Measurements from ENCODE around the gene MED25.

MED25 gene

GRCh38 chr19:49843265-49843664, 25.2 kb downstream of the MED25 start:
- DNase-seq (ENCODE audit: low read depth, low spot score), result no peak

- no peak for DNase-seq (ENCODE audit: low read depth, low spot score)
Measured at GRCh38 chr19:49844138-49845095, 26.3 kb downstream of the MED25 start.

DNA sequence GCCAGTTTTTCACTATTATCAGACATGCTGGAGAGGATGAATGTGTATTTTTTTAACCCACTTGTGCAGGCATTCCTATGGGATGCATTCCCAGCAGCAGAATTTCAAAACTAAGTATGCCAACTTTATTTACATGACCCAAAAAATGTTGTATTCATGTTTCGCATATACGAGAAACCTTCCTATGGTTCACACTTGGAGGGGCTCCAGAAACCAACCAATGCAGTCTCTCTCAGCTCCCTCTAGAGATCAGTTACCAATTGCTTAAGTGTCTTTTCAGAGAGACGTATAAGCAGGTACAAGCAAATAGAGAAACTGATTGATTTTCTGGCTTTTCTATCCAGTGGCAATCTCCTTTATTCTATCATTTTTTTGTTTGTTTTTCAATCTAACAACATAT, 27.3 kb downstream of the MED25 start:
- DNase-seq (ENCODE audit: low read depth, low spot score), result no peak

DNA sequence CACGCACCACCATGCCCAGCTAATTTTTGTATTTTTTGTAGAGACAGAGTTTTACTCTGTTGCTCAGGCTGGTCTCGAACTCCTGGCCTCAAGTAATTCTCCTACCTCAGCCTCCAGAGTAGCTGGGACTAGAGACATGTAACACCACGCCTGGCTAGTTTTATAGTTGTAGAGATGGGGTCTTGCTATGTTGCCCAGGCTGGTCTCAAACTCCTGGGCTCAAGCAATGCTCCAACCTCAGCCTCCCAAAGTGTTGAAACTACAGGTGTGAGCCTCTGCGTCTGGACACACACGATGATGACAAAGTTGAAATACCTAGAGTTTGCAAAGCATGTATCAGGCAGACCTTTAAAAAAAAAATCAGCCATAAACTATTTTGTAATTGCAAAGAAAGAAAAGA, 28.3 kb downstream of the MED25 start:
- DNase-seq (ENCODE audit: low read depth, low spot score), result no peak

- DNase-seq (ENCODE audit: low read depth, low spot score), result peak; percentile 89
Measured at GRCh38 chr19:49847731-49848696, 29.9 kb downstream of the MED25 start.

DNA sequence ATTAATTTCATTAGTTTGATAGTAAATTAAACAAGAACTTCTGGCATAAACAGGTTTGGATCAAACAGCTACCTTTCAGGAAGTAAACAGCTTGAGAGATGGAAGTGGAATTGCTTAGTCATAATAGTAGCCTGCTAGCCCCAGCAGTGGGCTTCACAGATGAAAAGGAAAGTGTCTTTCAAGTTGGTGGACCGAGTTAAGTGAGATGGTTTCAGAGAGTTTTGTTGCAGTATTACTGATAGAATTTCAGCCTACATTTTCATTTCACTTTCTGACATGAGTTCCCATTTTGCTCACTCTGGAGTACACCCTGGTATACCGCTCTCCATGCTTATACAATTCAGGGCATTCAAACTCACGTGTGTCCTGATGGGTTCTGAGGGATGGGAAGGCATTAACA, 30.8 kb downstream of the MED25 start:
- no peak for DNase-seq (ENCODE audit: low read depth, low spot score)

- no peak for DNase-seq (ENCODE audit: low read depth, low spot score)
Measured at GRCh38 chr19:49849433-49850220, 31.5 kb downstream of the MED25 start.

- no peak for DNase-seq (ENCODE audit: low read depth, low spot score)
Measured at GRCh38 chr19:49850221-49850486, 32.1 kb downstream of the MED25 start.

GRCh38 chr19:49850487-49851342, 32.6 kb downstream of the MED25 start, which contains the start of gene PTOV1:
Gene PTOV1, plus strand, starts transcription at chr19:49851159.
- peak; percentile 96 for DNase-seq (ENCODE audit: low read depth, low spot score)

DNA sequence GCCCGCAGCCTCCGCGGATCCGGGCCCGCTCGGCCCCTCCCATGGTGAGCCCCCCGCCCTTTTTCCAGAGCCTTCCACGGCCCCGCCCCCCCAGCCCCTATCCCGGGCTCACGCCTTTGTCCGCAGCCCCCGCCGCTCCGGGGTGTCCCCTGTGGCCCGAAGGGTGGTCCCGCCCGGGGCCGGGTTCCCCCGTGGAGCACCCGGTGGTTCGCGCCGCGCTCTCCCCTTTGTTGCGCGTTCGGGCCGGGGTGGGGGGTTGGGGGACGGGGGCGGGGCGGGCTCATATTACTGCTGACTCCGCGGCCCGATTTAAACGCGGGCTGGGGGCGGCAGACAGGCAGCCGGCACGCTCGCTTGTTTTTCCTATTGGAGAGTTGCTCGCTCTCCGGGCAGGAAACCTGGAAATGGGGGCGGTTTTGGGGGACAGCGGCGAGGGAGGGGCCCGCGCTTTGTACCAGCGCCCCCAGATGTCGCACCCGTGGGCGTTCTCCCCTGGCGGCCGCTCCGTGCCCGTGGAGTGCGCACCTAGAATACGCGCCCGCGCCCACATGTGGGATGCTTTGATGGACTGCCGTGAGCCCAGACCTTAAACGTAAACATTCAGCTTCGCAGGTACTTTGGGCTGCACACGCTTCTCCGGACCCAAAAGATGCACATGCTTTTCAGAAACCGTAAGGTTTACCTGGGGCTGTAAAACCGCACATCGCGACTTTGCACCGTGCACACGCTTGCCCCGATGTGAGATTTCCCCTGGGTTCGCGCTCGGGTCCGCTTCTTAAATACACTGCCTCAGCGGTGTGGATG, 33.6 kb downstream of the MED25 start:
- DNase-seq (ENCODE audit: low read depth, low spot score), result peak; percentile 53

DNA sequence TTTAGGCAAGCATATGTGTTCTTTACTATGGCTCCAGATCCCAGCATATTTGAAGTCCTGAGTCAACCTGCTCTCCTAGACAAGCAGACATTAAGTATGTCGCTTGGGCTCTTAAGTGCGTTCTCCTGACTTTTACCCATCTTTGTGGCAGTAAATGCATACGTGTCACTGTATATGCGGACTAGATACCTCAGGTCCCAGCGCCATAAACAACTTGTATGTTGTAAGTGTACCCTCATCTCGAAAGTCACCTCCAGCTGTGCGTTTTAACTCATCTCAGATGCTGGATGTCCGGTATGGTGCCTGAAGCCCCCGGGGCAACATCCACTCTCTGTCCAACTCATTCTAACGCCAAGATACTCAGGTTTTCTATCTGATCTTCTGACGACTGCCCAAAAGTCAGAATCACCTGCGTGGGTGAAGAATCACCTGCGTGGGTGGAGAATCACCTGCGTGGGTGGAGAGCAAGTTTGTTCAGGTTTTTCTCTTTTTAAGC, 34.6 kb downstream of the MED25 start:
- peak; percentile 29 for DNase-seq (ENCODE audit: low read depth, low spot score)

DNA sequence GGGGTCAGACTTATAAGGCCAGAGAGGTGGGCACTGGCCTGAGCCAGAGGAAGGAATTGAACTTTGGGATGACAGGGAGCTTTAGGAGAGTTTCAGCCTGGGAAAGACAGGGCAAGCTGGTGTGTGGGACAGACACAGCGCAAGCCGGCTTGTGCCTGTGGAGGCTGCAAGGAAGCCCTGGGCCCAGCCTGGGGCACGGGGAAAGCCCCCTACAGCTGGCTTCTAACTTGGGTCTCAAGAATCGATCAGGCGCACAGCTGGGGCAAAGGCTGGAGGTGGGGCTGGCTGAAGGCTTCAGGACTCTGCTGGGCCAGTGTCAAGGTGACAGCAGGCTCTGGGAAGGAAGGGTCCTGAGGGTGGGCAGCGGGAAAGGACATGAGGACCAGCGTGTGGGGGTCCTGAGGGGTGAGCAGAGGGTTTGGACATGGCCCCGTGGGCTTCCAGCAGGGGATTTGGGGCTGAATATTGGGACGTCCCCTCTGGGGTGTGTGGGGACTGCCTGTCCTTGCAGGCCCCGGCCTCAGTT, 35.8 kb downstream of the MED25 start:
- DNase-seq (ENCODE audit: low read depth, low spot score), result no peak

- DNase-seq (ENCODE audit: low read depth, low spot score), result no peak
Measured at GRCh38 chr19:49854378-49855263, 36.5 kb downstream of the MED25 start.

GRCh38 chr19:49855277-49855675, 37.2 kb downstream of the MED25 start:
- no peak for DNase-seq (ENCODE audit: low read depth, low spot score)

DNA sequence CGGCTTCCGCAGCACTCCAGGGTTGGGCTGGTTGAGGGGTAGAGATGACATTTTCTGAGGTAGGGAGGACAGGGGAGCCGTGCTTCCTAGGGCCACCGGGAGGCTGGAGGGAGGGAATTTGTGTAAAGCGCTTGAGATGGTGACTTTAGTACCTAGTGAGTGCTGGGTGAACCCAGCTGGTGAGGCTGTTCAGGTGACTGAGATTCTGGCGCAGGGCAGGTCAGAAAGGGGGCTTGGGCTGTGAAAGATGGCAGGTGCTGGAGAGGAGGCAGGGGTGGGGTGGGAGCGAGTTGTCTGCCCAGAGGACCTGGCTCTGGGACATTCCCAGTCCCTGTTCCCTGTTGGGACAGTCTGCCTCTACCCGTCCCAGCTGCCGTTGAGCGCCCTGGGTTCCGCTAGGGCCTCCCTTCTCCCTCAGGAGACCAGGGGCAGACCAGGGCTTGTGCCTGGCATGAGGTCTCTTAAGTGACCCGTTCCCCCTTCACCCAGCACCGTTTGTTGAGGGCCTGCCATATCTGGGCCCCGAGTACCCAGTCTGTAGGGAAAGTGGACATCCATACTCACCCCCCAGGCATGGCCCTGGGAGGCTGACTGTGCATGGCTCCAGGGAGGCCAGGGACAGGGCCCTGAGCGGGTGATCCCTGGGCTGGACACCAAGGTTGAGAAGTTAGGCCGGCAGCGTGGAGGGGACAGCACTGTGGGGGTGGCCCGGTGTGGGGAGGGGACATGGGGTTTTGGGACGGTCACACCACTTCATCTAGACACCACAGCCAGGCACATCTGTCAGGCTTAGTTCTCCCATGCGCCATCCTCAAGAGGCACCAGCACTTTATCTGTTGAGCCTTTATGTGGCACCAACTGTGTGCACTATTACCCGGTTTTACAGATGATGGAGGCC, 37.8 kb downstream of the MED25 start:
- DNase-seq (ENCODE audit: low read depth, low spot score), result no peak

- no peak for DNase-seq (ENCODE audit: low read depth, low spot score)
Measured at GRCh38 chr19:49856574-49857021, 38.5 kb downstream of the MED25 start.

All from astrocyte of the hippocampus (primary cell).